Epithelial cell of prostate (primary cell): ENCODE measurements around the gene PAX7.
"Not testable (repeated sequence)": the region's sequence is repeated elsewhere in the genome, so short reads cannot be mapped to it uniquely, and the experiment has no call there.

Experiments used
- DNase-seq: peaks from one replicate; pipeline ENCODE4 v3.0.0-alpha.2; 2011; ENCODE audit warnings: low read depth, low spot score
- H3K27ac ChIP-seq: fragments of 450-650 bp; 2 replicates; pipeline ENCODE4 v1.5.1; 2017; ENCODE audit warnings: mild to moderate bottlenecking

PAX7 gene

DNA sequence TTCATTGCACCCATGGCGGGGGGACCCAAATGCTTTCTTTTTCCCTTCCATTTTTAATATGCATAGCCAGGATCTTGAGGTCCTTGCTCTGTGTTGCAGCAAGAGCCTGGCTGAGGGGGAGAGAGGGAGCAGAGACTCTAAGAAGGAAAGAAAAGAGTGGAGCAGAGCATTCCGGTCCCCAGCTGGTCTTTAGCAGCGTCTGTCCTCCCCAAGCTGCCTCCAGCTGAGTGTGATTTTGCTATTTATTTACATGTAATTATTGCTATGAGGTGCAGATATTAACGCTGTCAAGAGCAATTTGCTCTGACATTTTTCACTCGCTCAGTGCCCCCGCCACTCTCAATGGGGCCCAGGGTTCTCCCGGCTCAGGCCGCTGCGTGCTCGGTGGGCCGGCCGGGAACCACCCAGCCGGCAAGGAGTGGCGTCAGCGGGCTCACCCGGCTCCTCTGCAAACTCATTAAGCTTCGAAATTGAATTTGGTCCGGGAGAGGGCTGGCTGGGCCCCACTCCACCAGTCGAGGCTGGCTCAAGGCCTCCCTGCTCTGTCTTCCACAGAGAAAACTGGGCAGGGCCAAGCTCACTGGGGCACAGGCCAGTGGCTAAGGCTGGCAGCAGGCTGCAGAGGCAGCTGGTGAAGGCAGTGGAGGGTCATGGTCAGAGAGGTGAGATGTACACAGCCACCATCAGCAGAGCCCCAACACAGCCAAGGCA, 93.2 kb downstream of the PAX7 start:
- no peak overlapping the region for H3K27ac ChIP-seq
- no peak for DNase-seq

DNA sequence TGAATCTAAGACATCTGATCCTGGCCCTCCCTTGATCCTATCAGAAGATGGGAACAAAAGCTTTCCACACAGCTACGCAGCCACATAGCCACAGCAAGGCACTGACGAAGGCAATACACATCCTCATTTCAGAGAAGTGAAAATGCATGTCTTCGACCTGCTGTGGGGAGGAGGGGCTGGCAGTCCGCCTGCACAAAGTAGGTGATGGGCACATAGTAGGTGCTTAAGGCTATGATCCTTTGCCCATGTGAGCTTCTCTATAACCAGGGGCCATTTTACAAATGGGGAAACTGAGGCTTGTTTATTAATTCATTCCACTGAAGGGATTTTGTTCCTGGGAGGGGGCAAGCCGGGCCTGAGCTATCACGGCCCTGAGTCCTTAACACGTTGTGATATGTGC, 94.2 kb downstream of the PAX7 start:
- no peak overlapping the region for H3K27ac ChIP-seq
- no peak for DNase-seq

DNA sequence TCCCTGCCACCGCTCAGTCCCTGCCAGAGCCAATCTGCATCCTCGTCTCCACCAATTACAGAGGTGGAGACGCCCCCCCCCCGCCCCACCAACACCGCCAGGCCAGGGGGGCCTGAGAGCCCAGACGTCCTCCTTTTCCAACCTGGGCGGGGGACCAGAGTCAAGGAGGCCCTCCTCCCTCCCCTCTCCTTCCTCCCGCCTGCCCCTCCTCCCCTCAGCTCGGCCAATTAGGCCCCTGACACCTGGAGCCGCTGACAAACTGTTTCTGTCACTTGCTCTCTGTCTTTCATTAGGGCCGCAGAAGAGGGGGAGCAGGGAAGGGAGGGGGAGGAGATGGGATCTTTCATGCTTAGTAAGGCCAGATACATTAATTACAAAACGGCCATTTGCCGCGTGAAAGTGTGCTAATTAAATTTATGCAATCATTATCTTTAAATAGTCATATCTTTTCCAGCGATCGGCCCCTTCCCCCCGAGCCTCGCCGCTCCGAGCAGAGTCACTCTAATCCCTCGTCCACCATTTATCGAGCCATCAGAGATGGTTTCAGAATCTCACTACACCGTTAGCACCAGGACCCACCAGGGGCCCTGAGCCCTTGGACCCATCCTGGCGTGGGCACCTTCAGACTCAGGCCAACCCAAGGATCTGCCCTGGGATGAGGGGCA, 94.7 kb downstream of the PAX7 start:
- DNase-seq, result no peak
- H3K27ac ChIP-seq, result no peak overlapping the region

DNA sequence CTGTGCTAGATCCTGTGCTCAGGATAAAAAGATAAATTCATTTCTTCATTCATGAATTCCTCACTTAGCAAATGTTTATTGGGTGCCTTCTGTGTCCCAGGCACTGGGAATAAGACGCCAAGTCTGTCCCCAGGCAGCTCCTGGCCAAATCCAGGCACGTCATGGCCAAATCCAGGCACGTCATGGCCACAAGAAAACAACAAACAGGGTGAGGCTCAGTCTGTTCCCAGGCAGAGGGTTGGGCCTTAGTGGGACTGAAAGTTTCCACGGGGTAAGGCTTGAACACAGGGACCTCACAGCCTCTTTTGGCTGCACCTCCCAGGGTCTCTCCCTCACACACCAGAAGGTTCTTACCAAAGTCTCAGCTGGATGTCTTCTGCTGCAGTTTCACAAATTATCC, 95.7 kb downstream of the PAX7 start:
- DNase-seq, result no peak

GRCh38 chr1:18727956-18728355, 97.3 kb downstream of the PAX7 start:
- DNase-seq, result no peak
- H3K27ac ChIP-seq, result no peak overlapping the region

More for the DNA sequence above, 95.7 kb downstream of the PAX7 start:
- H3K27ac ChIP-seq, result no peak overlapping the region

- no peak for DNase-seq
Measured at GRCh38 chr1:18730321-18730720, 99.7 kb downstream of the PAX7 start.

DNA sequence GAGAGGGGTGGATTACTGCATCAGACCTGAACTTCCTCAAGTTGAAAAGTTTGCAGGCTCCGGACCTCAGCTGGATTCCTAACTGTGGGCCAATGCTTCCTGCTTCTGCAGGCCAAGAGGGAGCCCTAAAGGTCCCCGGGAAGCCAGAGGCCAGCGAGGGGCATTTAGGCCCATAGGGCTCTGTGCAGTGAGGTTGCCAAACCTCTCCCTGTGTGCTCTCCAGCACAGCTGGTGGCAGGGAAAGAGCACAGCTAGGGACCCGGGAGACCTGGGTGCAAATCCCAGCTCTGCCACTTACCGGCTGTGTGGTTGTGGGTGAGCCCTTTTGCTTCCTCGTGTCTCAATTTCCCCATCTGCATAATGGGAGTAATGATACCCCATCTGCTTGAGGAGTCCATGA, 100.5 kb downstream of the PAX7 start:
- no peak for DNase-seq
- H3K27ac ChIP-seq, result no peak overlapping the region

More at GRCh38 chr1:18730321-18730720, 99.7 kb downstream of the PAX7 start:
- no peak overlapping the region for H3K27ac ChIP-seq

DNA sequence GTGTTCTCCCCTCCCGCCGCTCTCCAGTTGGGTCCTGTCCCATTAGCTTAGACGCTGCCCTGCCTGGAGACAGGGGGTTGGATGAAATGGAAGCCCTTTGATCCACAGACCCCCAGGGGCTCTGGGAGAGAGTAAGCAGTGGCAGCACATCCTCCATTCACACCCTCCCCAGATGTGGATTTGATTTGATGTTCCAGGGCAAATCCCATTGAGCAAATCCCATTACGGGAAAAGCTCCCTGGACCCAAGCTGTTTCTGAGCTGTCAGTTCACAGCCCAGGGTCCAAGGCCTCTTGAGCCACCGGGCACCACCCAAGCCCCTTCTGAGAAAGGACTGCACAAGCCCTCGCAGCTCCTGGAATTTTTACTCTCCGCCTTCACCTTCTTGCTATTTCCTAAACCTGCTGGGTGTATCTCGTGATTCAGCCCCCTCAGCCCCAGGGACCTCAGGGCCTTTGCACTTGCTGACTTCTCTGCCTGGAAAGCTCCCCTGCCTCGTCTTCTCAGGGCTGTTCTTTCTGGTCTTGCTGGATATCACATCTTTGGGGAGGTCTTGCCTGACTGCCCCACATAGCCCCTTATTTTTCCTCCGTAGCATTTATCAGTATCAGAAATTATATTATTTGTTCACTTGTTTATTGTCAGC, 101.1 kb downstream of the PAX7 start:
- H3K27ac ChIP-seq, result no peak overlapping the region
- no peak for DNase-seq

GRCh38 chr1:18732686-18733085, 102.0 kb downstream of the PAX7 start:
- no peak for DNase-seq
- H3K27ac ChIP-seq, result no peak overlapping the region

- no peak overlapping the region for H3K27ac ChIP-seq
- DNase-seq, result no peak
Measured at GRCh38 chr1:18734001-18734400, 103.4 kb downstream of the PAX7 start.

DNA sequence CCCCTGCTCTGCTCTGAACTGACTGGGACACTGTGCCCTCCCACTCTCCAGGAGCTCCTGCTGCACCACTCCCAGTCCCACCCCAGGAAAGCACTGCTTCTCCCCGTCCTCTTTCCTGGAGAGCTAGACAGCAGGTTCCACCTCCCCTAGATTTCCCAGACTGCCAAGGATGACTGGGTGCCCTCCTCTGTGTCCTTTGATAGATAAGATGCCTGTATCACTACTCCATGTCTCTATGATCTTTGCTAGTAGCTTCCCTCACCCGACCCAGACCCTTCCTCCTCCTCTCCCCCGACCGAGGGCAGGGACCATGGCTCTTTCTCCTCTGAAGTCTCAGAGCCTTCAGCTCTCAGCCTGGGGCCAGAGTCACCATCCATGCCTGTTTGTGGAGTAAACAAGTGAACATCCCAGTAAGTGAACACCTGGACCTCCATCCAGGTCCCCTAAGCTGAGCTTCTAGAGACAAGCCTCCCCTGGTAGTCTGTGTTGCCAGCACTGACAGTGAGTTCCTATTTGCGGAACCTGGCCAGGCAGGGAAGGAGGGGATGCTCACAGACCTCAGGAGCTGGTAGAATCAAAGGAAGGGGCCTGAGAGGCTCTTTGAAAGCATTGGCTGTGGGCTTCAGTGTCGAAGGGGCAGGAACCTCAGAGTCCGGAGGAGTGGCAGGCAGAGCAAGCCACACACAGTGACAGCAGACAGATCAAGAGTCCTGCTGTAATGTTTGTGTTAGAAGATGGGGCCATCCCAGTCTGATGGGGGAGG, 104.0 kb downstream of the PAX7 start:
- no peak overlapping the region for H3K27ac ChIP-seq
- DNase-seq, result no peak

DNA sequence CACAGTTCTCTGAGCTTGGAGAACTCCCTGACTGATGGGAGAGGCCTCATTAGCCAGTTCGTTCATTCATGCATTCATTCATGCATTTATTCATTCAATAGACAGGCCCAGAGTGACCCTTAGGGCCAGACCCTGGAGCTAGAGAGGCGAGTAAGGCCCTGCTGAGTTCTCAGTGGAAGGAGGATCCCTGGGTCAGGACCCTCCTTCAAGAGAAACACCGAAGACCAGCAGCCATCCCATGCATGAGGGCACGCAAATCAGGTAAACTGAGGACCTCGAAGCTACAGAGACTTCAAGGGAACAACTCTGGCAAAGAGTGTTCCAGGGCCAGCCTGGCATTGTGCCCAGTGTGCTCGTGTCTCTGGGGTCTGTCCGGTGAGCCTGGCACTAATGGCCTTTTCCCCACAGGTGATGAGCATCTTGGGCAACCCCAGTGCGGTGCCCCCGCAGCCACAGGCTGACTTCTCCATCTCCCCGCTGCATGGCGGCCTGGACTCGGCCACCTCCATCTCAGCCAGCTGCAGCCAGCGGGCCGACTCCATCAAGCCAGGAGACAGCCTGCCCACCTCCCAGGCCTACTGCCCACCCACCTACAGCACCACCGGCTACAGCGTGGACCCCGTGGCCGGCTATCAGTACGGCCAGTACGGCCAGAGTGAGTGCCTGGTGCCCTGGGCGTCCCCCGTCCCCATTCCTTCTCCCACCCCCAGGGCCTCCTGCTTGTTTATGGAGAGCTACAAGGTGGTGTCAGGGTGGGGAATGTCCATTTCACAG, 104.8 kb downstream of the PAX7 start:
- no peak for DNase-seq
- H3K27ac ChIP-seq, result no peak overlapping the region

- DNase-seq, result no peak
- no peak overlapping the region for H3K27ac ChIP-seq
Measured at GRCh38 chr1:18736958-18737357, 106.3 kb downstream of the PAX7 start.

DNA sequence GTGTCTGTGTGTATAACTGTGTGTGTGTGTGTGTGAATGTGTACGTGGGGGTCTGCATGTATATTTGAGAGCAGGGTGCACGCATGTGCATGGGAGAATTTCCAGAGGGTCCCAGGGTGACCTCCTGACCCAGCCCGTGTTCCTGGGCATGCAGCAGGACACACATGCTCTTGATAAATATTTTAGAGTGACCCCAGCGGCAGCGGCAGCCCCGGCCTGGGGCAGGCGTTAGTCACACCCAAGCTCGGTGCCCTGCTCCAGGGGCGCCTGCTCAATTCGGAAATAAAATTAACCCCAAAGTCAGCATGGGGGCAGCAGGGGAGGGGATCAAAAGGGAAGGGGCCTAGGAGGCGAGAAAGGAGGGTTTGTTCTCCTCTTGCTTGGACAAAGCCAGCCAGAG, 107.5 kb downstream of the PAX7 start:
- no peak overlapping the region for H3K27ac ChIP-seq
- DNase-seq, result no peak

GRCh38 chr1:18738617-18739016, 108.0 kb downstream of the PAX7 start:
- DNase-seq, result no peak
- no peak overlapping the region for H3K27ac ChIP-seq

DNA sequence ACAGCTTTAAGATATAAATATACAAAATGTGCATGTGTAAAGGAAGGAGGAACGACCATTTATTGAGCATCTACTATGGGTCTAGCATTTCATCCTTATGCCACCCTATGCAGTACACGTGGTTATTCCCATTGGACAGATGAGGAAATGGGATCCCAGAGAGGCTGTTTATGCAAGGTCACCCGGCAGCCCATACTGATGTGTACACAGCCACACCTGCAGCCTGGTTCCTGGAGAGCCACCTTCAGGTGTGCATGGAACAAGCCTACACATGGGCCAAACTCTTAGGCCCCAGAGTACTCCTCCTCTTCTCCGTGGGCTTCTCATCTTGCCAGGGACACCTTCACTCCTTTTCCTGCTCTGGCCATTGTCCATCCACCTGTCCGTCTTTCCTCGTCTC, 108.8 kb downstream of the PAX7 start:
- DNase-seq, result no peak

GRCh38 chr1:18739897-18740296, 109.3 kb downstream of the PAX7 start:
- no peak for DNase-seq

More for the DNA sequence above, 108.8 kb downstream of the PAX7 start:
- no peak overlapping the region for H3K27ac ChIP-seq

GRCh38 chr1:18740617-18741016, 110.0 kb downstream of the PAX7 start:
- no peak overlapping the region for H3K27ac ChIP-seq
- no peak for DNase-seq

More at GRCh38 chr1:18739897-18740296, 109.3 kb downstream of the PAX7 start:
- no peak overlapping the region for H3K27ac ChIP-seq

- DNase-seq, result no peak
- no peak overlapping the region for H3K27ac ChIP-seq
Measured at GRCh38 chr1:18743233-18743632, 112.6 kb downstream of the PAX7 start.

GRCh38 chr1:18744381-18744780, 113.7 kb downstream of the PAX7 start:
- not testable (repeated sequence) for H3K27ac ChIP-seq, DNase-seq
